ENCODE measurements around the gene ANKDD1B.
A peak's percentile ranks its signal among the peaks of the same experiment; 100 is the strongest.

The ANKDD1B gene

GRCh38 chr5:75677607-75678006 is 66.4 kb downstream of the ANKDD1B start:
- Histone ChIP-seq H3K4me3 (replicated peaks; ENCODE audit: low read depth, low read length) (no peak overlapping the region), H3K27me3 (replicated peaks; ENCODE audit: control insufficient read depth, insufficient read depth, low read length) (no peaks in the 10 kb centered on the region), H3K36me3 (ENCODE audit: control insufficient read depth, insufficient read depth, low read length) (peaks cover 4% of the 10 kb centered on the region)
- DNase-seq (ENCODE audit: extremely low read depth, insufficient read length) = no peak
- TF ChIP-seq, protein P1, sequence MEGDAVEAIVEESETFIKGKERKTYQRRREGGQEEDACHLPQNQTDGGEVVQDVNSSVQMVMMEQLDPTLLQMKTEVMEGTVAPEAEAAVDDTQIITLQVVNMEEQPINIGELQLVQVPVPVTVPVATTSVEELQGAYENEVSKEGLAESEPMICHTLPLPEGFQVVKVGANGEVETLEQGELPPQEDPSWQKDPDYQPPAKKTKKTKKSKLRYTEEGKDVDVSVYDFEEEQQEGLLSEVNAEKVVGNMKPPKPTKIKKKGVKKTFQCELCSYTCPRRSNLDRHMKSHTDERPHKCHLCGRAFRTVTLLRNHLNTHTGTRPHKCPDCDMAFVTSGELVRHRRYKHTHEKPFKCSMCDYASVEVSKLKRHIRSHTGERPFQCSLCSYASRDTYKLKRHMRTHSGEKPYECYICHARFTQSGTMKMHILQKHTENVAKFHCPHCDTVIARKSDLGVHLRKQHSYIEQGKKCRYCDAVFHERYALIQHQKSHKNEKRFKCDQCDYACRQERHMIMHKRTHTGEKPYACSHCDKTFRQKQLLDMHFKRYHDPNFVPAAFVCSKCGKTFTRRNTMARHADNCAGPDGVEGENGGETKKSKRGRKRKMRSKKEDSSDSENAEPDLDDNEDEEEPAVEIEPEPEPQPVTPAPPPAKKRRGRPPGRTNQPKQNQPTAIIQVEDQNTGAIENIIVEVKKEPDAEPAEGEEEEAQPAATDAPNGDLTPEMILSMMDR (IDR thresholded peaks at IDR 0.05; ENCODE audit: insufficient read depth, low read length, poor library complexity, severe bottlenecking) = no peak

DNA sequence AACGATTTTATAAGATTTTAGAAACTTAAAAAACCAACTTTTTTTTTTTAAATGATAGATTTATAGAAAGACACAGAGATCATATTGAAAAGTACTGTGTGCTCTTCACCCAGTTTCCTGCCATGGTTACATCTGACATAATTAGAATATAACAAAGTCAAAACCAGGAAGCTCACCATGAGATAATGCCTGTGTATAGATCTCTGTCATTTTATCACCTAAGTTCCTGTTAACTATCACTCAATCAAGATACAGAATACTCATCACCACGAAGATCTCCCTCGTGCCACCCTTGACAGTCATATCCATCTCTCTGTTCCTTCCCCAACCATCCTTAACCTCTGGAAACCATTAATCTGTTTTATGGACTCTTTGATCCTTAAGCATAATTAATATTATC is 66.9 kb downstream of the ANKDD1B start:
- Histone ChIP-seq H3K27me3 (replicated peaks; ENCODE audit: control insufficient read depth, insufficient read depth, low read length) (no peaks in the 10 kb centered on the region), H3K36me3 (ENCODE audit: control insufficient read depth, insufficient read depth, low read length) (peaks cover 4% of the 10 kb centered on the region), H3K4me3 (replicated peaks; ENCODE audit: low read depth, low read length) (no peak overlapping the region)
- TF ChIP-seq, protein P1 (IDR thresholded peaks at IDR 0.05; ENCODE audit: insufficient read depth, low read length, poor library complexity, severe bottlenecking) = no peak
- DNase-seq (ENCODE audit: extremely low read depth, insufficient read length) = no peak

GRCh38 chr5:75681125-75681830 is 70.0 kb downstream of the ANKDD1B start:
- no peak overlapping the region for H3K4me3 ChIP-seq (replicated peaks; ENCODE audit: low read depth, low read length)
- peaks cover 2% of the 10 kb centered on the region for H3K36me3 ChIP-seq (ENCODE audit: control insufficient read depth, insufficient read depth, low read length)
- TF ChIP-seq, protein P1 (IDR thresholded peaks at IDR 0.05; ENCODE audit: insufficient read depth, low read length, poor library complexity, severe bottlenecking) = peak; percentile 40
- H3K27me3 ChIP-seq (replicated peaks; ENCODE audit: control insufficient read depth, insufficient read depth, low read length) = no peaks in the 10 kb centered on the region
- peak; percentile 9 for DNase-seq (ENCODE audit: extremely low read depth, insufficient read length)

GRCh38 chr5:75685141-75685540 is 73.9 kb downstream of the ANKDD1B start:
- TF ChIP-seq, protein P1 (IDR thresholded peaks at IDR 0.05; ENCODE audit: insufficient read depth, low read length, poor library complexity, severe bottlenecking) = no peak
- Histone ChIP-seq H3K27me3 (replicated peaks; ENCODE audit: control insufficient read depth, insufficient read depth, low read length) (no peaks in the 10 kb centered on the region), H3K36me3 (ENCODE audit: control insufficient read depth, insufficient read depth, low read length) (peaks cover 2% of the 10 kb centered on the region), H3K4me3 (replicated peaks; ENCODE audit: low read depth, low read length) (no peak overlapping the region)
- DNase-seq (ENCODE audit: extremely low read depth, insufficient read length) = no peak

DNA sequence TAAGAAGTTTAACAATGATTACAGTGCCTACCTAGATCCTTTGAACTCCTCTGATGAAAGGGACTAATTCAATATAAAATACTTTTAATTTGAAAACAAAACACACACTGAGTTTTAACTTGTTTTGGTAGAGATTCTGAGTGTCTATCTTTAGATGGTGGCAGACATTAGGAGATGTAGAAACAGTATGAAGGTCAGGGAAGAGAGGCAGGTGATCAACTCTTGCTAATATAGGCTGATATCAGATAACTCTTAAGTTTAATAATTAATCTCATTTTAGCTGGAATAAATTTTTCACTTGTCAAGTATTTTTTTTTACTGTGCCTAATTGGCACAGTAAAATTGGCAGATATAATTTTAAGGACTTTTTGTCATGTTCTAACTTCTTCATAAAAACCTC is 75.2 kb downstream of the ANKDD1B start:
- Histone ChIP-seq H3K27me3 (replicated peaks; ENCODE audit: control insufficient read depth, insufficient read depth, low read length) (no peaks in the 10 kb centered on the region), H3K4me3 (replicated peaks; ENCODE audit: low read depth, low read length) (no peak overlapping the region), H3K36me3 (ENCODE audit: control insufficient read depth, insufficient read depth, low read length) (peaks cover 4% of the 10 kb centered on the region)
- TF ChIP-seq, protein P1 (IDR thresholded peaks at IDR 0.05; ENCODE audit: insufficient read depth, low read length, poor library complexity, severe bottlenecking) = no peak
- no peak for DNase-seq (ENCODE audit: extremely low read depth, insufficient read length)

GRCh38 chr5:75690669-75691068 is 79.4 kb downstream of the ANKDD1B start:
- TF ChIP-seq, protein P1 (IDR thresholded peaks at IDR 0.05; ENCODE audit: insufficient read depth, low read length, poor library complexity, severe bottlenecking) = no peak
- no peaks in the 10 kb centered on the region for H3K27me3 ChIP-seq (replicated peaks; ENCODE audit: control insufficient read depth, insufficient read depth, low read length)
- H3K4me3 ChIP-seq (replicated peaks; ENCODE audit: low read depth, low read length) = no peak overlapping the region
- H3K36me3 ChIP-seq (ENCODE audit: control insufficient read depth, insufficient read depth, low read length) = peaks cover 2% of the 10 kb centered on the region
- no peak for DNase-seq (ENCODE audit: extremely low read depth, insufficient read length)
